Glomerular endothelial cell (primary cell): ENCODE data around the gene HLA-DMB. TPM values are rescaled to one million over a fixed set of nuclear protein-coding genes. Genes with fewer than 3 reads are reported as not detected.

Experiments
- DNase-seq: peaks from one replicate; pipeline ENCODE4 v3.0.0-alpha.2; 2011; ENCODE audit warnings: low read depth, low spot score; ENCODE audit errors: extremely low read depth
- total RNA-seq: library from RNA; depleted of rRNA; stranded (reverse); fragments of >200 nt; gene quantifications from 2 replicates; pipeline ENCODE4 v1.2.3, GENCODE V29; 2015

Gene HLA-DMB
- total RNA-seq, 1 donor from 2014 or later, result 1.8 TPM

DNA sequence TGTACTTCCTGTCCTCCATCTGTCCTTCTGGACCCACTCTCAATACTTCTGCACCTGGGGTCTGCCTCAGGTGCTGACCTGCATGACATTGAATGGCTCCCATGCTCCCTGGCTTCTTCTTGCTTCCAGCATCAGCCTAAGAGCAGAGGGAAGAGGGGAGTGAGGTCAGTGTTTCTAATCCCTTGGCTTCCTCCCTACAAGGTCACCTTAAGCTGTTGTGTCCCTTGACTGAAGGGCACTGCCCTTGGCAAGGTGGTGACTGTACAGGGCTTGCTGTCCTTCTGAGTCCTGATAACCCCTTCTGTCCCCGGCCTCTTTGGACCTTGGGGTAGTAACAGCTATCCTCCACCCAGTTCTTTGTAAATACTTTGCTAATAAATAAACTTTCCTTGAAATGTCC lies 9.6 kb downstream of the HLA-DMB start:
- no peak for DNase-seq

DNA sequence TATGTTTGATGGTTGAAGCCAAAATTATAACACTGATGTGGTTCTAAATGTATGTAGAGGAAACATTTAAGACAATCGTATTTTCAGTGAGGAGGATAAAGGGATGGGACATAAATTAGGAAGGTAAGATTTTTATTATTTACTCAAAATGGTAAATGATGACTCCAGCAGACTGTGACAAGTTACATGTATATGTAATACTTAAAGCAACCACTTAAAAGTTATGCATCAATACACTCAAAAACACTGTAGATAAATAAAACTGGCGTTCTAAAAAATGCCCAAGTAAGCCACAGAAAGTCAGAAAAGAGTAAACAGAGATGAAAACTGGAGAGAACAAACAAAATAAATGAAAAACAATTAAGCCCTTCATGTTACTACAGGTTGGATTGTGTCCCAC lies 18.7 kb downstream of the HLA-DMB start:
- DNase-seq, result no peak

DNA sequence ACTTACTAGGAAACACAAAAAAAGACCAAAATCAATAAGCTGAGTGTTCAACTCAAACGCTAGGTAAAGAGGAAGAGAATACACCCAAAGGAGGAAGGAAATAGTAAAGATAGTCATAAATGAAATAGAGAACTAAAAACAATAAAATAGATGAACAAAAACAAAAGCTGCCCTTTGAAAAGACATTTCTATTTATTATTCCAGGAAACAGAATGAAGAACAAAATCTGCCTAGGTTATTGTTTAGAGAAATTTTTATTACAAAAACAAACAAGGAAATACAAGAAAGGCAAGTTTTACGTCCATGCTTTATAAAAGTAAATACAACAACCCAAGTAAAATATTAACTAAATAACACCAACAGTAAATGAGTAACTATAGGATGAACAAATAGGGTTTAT lies 20.1 kb downstream of the HLA-DMB start:
- DNase-seq, result no peak

DNA sequence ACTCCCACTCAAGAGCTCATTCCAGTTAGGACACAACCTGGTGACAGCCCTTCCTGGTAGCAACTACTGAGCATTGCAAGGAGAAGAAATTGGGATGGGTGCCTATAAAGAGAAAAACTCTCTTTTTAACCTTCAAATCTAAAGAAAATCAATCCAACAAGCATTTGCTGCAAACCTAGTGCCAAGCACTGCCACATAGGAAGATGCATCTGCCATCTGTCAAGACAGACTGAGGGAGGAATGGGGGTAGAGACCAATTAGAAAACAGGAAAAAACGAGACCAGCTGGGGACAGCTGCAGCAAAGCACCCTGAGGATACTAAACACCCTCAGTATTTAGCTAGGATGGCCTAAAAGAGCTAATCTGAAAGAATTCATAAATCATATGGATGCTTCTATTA lies 27.9 kb downstream of the HLA-DMB start:
- DNase-seq, result no peak

DNA sequence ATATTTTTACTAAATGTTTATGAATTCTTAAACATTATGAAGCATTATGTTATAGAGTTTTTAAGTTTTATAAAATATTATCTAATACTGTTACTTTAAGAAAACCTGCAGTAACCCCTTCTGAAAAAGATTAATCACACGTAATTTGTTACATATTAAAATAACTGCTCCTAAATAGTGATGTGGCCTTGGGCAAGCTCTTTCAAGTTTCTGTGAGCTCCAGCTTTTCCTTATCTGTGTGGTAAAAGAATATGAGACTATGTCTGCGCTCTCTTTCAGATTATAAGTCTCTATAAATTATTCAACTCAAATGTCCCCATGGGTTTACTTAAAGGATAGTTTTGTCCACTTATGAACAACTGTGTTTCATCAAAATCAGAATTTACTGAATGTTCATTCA lies 31.9 kb downstream of the HLA-DMB start:
- no peak for DNase-seq

DNA sequence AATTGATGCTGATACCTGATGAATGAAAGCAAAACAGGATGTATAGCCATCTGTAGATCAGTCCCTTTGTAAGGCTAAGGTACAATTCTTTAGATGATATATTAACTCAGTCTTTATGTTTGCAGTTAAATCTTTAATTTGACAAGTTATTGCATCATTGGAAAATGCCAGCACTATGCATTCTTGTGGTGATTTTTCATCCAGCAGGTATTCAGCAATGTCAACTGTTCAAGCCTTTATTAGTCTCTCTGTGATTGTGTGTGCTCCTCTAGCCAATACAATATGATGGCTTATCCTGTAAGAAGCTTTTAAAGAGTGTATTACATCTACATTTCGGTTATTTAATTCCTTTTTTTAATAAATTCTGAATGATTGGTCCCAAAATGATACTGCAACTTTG lies 34.3 kb downstream of the HLA-DMB start:
- no peak for DNase-seq

DNA sequence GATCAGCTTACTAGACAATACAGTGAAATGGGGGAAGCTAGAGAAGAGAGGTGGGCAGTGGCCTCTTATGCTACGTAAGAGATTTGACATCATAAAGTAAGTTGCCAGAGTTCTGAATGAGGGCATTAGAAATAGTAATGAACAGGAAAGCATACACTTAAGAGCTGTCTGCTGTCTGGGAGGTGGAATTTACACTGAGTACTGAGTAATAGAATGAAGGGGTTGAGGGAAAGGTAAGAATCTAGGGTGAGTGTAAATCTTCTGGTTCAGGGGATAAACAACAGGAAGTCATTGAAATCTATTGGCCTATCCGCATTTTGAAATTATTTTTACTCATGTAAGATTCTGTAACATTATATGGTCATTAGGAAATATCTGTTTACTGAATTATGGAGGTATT lies 35.8 kb downstream of the HLA-DMB start:
- DNase-seq, result no peak

DNA sequence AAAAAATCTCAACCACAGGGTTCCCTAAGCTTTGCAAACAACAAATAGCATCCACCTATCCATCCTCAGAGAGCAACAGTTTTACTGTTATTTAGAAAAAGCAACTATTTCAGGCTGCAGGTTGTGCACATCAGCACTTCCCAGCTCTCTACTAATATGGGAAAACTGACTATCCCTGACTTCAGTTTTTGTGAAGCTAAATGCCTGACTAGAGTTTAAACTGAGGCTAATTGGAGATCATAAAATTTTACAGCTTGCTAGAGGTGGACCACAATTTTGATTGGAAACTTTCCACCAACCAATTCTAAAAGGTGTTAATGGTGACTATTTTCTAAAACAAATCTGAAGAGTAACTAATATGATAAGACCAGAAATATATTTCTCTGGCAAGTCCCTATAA lies 36.9 kb downstream of the HLA-DMB start:
- no peak for DNase-seq

DNA sequence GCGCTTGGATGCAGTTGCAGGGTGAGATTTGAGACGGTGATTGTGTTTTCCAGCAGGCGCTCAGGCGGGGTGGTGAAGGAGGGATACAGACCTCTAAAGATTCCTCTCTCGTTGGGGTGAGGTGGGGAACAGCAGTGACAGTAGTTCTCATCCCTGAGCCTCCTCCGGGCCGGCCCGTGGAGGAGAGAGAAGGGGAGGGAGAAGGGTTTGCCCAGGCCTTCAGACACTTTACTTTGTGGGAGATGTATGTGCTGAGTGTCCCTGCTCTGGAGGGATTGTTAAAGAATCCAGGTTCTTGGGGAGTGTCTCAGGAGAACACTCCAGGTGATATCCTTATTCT lies 45.9 kb downstream of the HLA-DMB start:
- no peak for DNase-seq

DNA sequence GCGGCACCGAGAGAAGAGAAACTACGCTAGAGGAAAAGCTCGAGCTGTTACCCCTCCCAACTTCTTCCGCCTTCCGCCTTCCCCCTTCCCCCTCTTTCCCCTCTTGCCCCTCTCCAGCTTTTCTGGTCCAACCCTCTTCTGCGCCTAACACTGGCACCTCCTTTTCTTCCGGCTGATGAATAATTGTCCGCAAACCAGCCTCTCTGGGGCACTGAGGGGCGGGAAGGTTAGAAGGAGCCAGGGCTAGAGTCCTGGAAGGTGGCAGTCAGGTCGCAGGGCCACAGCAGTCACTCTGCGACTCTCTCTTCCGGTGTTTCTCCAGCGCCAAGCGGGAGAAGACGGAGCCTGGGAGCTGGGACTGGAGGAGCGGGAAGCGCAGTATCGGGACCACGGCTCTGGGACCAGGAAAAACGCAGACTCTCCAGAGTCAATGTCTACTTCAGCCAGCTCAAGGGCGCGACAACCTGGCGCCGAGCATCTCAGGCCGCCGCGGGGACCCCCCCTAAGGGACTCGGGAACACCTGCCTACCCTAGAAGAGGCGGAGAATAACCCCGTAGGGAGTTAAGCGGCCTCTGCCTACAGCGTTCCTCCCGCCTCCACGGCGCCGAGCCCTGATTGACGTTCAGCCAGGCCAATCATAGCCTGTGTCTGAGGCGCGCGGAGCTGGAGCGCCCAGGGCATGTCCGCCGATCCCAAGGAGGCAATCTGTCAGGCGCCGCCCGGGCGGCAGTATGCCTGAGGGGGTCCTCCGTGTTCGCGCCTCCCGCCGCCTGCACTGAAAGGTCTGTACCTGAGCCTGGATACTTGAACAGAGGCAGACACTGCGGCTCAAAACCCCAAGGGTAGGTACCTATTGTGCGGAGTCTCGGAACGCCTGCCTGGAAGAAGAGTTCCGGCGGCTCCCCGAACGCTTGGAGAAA lies 46.5 kb downstream of the HLA-DMB start:
- peak; percentile 62 for DNase-seq

DNA sequence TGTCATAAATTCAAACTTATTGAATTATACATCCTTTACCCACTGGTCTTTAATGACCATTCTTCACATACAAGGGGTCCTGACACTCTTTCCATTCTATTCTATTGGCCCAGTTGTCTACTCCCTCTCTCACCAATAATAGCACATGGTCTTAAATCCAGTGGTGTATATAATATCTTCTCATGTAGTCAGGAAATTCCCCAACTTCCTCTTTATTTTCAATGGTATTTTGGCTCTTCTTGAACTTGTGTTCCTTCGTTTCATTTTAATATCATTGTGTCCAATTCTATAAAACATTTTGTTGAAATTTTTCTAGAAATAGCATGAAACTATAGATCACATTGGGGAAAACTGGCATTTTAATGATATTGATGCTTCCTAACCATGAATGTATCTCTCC lies 50.0 kb downstream of the HLA-DMB start:
- no peak for DNase-seq

DNA sequence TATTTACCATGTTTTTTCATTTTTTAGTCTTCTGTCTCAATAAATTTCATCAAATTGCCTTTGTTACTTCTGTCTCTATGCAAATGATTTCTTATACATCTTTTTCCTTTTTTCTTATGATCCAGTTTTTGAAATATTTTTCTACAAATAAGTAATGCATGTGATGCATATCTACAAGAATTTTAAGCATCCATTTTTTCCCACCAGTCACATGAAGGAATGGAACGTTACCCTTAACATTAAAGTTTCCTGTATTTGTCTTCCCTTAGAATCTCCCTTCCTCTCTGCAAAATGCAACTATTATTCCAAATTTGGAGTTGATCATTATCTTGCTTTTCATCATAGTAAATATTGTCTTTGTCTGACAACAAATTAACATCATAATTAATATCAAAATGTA lies 51.3 kb downstream of the HLA-DMB start:
- no peak for DNase-seq

DNA sequence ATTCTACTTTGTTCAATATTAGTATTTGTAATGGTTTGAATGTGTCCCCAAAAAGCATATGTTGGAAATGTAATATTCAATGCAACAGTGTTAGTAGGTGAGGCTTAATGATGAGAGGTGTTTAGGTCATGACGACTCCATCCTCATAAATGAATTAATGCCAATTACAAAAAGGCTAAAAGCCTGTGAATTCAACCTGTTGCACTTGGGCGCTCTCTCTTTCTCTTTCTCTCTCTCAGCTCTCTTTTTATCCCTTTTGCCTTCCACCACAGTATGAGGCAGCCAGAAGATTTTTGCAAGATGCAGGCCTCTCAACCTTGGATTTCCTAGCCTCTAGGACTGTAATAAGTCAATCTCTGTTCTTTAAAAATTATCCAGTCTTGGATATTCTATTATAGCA lies 52.3 kb downstream of the HLA-DMB start:
- DNase-seq, result no peak

DNA sequence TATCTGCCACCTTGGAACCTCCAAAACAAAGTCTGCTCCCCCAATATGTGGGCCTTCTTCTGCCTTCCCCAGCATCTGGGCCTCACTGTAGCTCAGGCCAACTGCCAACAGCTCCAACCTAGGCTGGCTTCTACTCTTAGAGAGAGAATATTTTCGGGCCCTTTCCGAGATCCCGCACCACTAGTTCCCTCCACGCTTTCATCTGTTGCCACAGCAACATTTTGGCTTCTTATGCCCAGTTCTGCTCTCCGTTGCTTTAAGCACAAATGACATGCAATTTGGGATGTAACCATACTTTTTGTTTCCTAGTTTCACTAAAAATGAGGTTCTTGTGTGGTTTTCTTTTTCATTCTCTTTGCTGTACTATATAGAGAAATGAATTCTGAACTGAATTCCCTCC lies 53.2 kb downstream of the HLA-DMB start:
- no peak for DNase-seq

DNA sequence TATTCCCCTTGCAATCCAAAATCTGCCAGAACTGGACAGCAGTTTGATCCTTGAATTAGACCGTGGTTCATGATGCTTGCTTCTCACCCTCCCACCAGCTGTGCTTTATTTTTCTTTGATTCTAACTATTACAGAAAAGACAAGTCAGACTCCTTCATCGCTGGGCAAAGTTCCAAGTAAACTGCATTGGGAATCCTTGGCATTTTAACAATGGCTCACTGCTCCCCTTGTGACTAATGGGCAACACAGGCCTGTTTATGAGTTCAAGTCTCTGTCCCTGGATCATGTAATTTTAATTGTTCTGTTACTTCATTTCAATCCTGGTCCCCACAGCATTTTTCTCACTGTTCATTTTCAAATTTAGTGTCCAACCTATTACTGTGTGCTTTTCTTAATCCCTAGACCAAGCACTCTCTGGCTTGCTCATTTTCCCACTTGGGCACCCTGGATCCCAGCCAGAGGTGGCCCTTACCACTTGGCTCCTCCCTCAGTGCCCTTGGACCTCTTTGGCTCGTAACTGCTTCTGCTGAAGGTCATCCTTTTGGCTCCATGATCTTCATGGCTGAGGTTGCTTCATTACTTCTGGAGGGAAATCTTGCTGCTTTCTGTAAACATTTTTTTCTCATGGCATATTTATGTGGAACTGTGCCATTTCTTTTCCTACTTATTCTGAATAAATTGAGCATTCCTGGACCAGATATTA lies 54.0 kb downstream of the HLA-DMB start:
- no peak for DNase-seq

DNA sequence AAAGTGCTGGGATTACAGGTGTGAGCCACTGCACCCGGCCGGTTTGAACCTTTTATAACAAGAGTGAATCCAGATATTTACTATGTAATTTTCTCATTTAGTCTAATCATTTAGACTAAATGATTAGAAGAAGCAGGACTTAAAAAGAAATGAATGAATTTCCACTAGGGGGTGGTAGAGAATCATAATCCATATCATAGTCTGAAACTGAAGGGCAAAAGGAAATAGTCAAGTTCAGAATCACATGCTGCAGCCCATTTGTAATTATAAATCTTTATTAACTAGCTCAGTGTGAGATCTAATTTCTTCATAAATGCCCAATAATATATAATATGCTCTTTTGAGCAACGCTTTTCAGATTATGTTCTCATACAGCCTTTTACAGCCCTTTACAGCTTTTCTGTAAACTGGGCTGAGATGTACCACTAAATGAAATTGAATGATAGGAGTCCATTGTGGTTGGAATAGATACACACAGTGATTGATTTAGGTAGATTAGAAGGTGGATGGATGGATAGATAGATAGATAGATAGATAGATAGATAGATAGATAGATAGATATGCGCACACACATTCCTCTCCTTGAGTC lies 55.0 kb downstream of the HLA-DMB start:
- DNase-seq, result peak; percentile 66

Other genes starting within 250 kb of the HLA-DMB start
- not detected in 2 replicates for gene HLA-DQA2, start 199.6 kb downstream of the HLA-DMB start, total RNA-seq
- not detected in 2 replicates for gene HLA-DQB2, start 177.5 kb downstream of the HLA-DMB start, total RNA-seq
- gene HLA-DOB, start 124.0 kb downstream of the HLA-DMB start, total RNA-seq, result 0.29 and 1.2 TPM in 2 replicates
- 23.2 and 36.1 TPM in 2 replicates for gene TAP2, start 102.3 kb downstream of the HLA-DMB start, total RNA-seq
- gene PSMB8, start 97.0 kb downstream of the HLA-DMB start, total RNA-seq, result 62.9 and 67.0 TPM in 2 replicates
- gene TAP1, start 87.3 kb downstream of the HLA-DMB start, total RNA-seq, result 75.3 and 106 TPM in 2 replicates
- 53.8 and 55.1 TPM in 2 replicates for gene PSMB9, start 86.8 kb downstream of the HLA-DMB start, total RNA-seq
- 0.53 and 0.99 TPM in 2 replicates for gene HLA-DMA, start 12.1 kb upstream of the HLA-DMB start, total RNA-seq
- gene BRD2, start 27.6 kb upstream of the HLA-DMB start, total RNA-seq, result 116 and 138 TPM in 2 replicates
- gene HLA-DOA, start 68.6 kb upstream of the HLA-DMB start, total RNA-seq, result not detected in 2 replicates
- gene HLA-DPA1, start 132.6 kb upstream of the HLA-DMB start, total RNA-seq, result 7.3 and 12.8 TPM in 2 replicates
- gene HLA-DPB1, start 135.0 kb upstream of the HLA-DMB start, total RNA-seq, result 2.4 and 8.0 TPM in 2 replicates